Activated CD8-positive, alpha-beta memory T cell treated with anti-CD3 and anti-CD28 coated beads for 1 hour (primary cell): ENCODE results near the gene CPEB3.

Experiments
- DNase-seq, 2 donors: peaks; one replicate each; pipeline ENCODE4 v3.0.0-alpha.2; 2020; ENCODE audit warnings: low read depth in 1 of 2; ENCODE audit errors: extremely low read depth in 1 of 2

Gene CPEB3

DNA sequence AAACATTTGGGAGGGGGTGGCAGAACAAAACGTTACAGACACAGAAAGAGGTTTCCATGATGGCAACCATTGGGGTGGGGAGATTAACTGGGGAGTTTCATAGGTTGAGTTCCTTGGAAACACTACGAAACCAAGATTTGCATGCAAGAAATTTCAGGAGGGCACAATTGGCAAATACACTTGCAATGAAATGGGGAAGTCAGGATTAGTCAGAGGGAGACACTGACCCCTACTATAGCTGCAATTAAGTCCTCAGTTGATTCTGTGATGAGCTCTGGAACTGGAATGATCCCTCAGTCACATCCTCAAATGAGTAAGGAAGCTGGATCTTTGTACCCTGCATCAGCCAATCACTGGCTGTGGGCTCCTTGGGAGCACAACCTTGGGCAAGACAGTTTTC, 22.1 kb downstream of the CPEB3 start:
- no peak for DNase-seq

DNA sequence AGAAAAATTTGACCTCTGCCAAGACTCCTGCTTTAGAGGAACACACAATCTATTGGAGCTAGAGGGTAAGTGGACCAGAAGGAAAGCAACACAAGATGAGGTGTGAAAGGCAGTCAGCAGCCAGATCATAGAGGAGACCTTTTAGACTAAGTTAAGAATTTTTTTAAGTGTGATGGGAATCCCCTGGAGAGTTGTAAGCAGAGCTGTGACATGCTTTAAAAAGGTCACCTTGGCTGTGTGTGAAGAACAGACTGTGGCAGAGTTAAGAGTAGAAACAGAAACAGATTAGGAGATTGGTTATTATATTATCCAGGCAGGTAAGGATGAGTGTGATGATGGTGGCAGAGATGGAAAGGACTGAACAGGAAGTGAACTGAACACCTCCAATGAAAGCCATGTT, 23.5 kb downstream of the CPEB3 start:
- DNase-seq: no peak

DNA sequence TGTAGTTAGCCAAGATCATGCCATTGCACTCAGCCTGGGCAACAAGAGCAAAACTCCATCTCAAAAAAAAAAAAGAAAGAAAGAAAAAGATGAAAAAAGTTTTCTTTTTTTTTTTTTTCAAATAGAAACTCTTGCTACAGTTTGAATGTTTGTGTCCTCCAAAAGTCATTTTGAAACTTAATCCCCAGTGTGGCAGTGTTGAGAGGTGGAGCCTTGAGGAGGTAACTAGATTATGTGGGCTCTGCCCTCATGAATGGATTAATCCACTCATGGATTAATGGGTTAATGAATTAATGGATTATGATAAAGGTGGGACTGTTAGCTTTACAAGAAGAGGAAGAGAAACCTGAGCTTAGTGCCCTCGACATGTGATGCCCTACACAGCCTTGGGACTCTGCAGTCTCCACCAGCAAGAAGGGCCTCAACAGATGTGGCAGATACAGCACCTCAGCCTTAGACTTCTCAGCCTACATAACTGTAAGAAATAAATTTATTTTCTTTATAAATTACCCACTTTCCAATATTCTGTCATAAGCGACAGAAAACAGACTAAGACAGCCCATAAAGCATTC, 25.1 kb downstream of the CPEB3 start:
- DNase-seq: no peak

DNA sequence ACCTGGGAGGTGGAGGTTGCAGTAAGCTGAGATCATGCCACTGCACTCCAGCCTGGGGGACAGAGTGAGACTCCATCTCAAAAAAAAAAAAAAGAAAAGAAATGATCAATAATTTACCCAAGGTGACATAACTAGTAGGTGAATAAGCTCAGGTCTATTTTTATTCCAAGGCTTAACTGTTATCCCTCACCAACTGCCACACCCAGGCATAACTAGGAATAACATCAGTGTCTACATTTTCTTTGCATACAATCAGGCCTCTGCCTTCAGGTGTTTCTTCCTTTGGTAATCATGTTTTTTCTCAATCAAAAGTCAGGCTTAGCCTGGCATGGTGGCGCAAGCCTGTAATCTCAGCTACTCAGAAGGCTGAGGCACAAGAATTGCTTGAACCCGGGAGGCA, 26.6 kb downstream of the CPEB3 start:
- DNase-seq: no peak

DNA sequence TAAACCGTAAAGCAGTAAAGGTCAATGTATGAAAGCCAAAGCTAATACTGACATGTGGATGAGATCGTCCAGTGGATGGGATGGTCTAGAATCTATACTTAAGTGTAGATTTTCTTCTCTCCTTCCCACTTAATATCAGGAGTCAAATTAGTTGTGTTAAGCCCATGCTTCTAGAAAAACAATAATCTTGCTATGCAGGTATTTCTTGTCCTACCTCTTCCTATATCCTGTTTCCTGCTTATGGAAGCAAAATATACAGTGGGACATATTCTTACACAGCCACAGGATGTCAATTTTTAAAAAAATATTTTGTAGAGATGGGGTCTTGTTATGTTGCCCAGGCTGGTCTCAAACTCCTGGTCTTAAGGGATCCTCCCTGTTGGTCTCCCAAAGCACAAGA, 27.5 kb downstream of the CPEB3 start:
- DNase-seq: no peak

DNA sequence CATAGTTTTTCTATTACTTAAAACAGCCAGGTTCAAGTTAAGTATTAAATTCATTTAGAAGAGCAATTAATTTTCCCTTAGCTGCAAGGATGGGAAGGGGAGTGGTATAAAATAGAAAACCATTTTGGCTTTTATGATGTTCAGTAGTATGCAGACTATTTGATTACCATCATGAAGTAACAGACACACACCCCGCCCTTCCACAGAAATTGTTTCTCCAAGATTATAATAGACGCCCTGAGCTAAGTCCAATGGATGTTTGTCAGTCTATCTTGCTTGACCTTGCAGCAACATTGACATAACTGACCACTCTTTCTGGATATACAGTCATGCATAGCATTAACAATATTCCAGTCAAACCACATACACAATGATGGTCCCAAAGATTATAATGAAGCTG, 42.3 kb downstream of the CPEB3 start:
- DNase-seq: no peak

DNA sequence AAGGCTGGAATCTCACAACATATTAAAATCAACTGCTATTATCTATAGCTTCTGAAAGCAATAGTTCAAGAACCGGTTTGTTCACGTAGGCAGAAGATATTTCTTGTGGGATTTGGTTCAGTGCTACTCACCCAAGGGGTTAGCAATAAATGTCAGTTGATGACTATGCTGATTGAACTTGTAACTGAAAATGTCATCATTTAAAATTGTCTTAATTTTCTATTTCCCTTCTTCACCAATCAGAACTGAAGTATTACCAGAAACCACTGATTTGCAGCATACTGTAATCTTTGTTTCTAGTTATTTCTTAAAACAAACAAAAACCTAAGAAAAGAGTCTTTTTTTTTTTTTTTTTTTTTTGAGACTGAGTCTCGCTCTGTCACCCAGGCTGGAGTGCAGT, 46.1 kb downstream of the CPEB3 start:
- DNase-seq: no peak

DNA sequence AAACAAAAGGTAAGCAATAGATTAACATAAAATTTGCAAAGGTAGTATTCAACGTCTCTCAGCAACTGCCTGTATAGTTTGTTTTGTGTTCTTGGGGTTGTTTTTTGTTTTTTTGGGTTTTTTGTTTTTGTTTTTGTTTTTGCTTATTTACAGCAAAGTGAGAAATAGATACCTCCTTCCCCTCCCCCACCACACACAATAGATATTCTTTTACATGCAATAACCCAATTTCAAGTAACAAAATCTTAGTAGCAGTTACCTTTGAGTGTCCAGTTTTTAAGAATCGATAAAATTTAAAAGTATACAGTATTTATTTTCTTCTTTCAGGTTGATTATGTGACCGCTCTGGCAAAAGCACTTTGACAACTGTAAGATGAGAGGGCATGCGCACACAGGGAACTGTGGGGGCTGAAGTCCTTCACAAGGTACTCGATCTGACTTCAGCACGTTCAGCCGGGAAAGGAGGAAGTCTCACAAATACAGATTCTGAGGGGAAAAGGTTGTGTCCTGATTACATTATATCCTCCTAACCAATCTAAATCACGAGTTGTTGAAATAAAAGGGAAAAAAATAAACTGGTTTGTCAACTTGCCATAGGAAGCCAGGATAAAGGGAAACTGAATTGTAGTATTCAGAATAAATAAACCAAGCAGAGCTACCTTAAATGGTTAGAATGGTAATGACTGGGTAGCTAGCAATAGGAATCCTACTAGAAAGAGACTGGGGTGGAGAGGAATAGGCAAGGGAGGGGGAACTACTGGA, 47.8 kb downstream of the CPEB3 start:
- DNase-seq: peak in 1 of 2 donors; percentile 17

DNA sequence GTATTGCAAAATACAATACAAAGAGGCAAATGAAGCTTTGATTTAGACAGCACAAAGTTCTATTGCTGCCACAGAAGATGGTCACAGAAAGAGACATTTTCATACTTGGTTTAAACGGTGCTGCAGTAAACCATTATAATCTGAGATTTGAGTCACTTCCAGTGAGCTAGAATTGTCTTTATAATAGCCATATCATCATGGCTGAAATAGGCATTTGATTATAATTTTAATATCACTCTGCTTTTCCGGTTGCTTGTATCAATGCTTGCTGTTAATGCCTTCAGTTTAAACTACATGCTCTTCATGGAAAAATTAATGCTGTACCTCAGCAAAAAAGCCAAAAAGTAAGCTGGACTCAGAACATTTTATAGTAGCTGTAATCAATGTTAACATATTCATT, 48.5 kb downstream of the CPEB3 start:
- no peak for DNase-seq

DNA sequence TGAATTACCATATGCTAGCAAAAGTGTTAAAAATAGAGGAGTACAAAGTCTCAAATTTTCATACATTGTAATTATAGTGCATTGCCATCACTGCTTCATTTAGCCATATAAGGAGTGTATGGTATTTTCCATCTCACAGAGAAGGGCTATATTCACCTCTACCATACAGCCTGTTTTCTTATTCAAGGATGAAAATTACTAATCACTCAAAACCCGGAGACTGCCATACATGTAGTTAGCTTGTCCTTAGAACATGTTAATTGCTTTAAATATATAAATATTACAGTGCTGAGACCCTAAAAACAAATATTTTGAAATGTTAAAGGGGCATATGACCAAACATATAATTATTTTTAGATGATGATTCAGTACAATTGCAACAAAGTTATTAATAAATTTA, 49.4 kb downstream of the CPEB3 start:
- no peak for DNase-seq

DNA sequence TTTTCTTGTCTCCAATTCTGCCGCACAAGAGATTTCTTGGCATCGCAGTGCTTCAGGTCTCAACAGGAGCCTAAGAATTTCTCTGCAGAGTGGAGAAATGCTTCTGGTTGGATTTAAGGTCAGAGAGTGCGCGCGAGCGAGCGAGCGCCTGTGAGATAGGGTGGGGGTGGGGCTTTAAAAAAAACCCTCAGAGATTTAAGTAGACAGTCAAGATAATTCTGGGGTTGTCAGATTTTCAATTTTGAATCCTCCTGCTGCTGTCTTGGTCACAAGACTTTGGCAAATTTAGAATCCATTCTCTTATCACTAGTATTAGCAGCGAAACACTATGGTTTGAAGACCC, 49.7 kb downstream of the CPEB3 start:
- no peak for DNase-seq

DNA sequence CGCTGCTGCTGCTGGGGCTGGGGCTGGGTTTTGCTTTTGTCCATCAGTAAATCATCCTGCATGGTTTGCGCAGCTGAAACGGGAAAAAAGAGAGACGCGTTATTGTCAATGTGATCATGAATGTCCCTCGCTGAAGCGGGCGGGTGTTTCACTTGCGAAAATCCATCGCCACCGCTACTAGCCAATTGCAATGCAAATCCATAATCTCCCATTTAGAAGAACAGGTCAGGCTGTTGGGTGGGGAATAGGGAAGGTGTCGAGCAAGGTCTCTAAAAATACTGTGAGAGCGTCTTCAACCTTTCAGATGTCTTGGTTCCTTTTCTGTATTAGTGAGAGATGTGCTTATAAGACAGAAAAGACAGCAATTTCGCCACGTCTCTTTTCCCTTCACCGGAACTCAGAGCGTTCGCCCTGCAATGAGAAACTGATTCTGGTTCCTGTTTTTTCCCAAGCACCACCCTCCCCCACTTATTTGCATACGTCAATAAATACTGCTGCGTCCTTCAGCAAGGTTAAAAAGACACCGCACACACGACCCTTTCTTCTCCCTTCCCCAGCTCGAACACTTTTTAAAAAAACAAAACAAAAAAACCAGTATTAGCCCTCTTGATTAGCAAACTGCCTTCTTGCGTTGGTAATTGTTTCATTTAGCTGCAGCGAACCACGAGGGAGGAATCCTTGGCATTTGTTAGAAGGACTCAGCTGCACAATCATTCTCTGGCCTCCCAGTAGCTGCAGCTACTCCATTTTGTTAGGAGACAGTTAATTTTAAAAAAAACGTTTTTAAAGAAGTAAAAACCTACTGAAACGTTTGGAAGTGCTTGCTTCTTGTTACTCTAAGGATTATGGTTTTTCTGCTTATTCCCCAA, 50.4 kb downstream of the CPEB3 start:
- DNase-seq: peak in 1 of 2 donors; percentile 2

DNA sequence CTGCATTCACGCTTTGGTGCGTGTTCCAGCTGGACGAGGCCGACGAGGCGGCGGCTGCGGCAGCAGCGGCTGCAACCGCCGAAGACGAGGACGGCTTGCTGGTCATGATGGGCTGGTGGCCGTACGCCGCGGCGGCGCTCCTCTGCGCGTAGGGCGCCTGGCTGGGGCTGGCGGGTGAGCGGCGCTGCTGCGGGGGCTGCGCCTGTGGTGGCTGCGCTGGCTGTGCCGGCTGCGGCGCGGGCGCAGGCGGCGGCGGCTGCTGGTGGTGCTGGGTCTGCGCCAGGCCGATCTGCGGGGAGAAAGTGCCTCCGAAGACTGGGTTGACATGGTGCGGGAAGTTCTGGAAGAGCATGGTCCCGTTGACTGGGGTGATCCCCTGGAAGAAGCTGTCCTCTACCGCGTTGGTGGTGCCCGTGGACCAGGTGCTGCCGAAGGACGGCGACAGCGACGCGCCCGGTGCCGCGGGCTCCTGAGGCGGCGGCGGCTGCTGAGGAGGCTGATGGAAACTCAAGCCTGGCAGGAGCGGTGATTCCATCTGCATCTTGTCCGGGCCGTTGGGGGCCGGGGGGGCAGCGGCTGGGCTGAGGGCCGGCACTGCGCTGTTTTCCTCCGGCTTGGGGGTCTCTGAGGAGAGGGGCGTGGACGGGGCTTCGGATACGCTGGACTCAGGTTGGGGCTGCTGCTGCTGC, 51.1 kb downstream of the CPEB3 start:
- DNase-seq: peak in 1 of 2 donors; percentile 11

DNA sequence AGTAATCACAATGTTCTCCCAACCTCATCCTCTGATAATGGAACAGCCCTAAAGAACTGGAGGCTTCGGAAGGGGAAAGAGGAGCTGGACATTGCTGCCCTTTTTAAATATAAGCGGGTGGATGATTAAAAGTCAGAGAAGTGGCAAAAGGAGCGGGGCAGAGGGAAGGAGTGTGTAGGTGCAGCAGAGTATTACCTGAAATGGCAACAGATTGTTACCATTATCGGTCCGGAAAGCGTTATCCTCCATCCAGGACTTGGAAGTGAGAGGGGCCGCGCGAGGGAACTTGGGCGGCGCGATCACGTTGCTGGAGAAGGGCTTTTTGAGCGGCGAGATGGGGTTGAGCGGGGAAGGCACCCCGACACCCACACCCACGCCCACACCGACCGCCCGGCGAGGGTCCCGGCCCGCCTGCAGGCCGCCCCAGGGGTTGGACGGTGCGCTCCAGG, 51.7 kb downstream of the CPEB3 start:
- no peak for DNase-seq

DNA sequence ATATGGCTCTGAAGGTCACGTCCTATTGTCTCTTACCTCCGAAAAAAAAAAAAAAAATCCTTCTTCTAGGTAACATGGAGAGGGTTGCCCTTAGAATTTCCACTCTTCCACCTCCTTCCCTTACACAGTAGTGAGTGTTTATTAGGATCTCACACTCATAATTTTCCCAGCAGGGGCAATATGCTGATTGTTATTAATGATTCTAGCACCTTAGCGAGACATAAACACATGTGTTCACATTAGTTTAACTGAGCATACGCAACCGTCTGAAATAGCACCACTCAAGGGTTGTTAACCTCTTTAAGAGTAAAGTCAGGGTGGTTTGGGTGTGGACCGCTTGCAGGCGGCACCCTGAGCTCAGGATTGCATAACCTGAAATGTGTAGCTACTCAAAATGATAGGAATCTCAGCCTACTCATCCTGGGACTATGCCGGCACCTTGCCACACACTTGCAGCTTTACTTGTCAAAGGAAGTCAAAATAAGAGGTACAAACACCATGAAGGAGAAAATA, 52.2 kb downstream of the CPEB3 start:
- no peak for DNase-seq

DNA sequence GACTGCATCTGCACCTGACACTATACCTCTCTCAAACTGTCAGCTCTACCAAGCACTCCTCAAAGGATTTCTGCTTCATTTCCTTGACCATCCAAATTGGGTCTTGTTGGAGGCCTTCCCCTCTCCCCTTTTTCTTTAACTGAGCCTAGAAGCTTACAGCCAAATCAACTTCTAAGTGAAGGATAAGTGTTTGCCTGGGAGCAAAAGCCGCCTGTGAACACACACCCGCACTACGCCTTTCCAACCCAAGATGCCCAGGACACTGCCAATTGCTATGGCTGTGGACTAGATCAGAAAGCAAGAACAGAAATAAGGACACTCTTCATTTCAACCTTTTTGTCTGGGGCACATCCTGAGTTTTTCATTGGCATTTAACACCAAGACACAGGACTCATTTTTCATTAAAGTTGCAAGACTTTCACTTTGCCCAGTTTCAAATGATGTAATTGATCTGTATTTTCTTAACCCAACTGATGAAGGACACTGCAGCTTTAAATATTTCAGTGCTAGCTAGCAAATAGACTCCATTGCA, 52.8 kb downstream of the CPEB3 start:
- no peak for DNase-seq

DNA sequence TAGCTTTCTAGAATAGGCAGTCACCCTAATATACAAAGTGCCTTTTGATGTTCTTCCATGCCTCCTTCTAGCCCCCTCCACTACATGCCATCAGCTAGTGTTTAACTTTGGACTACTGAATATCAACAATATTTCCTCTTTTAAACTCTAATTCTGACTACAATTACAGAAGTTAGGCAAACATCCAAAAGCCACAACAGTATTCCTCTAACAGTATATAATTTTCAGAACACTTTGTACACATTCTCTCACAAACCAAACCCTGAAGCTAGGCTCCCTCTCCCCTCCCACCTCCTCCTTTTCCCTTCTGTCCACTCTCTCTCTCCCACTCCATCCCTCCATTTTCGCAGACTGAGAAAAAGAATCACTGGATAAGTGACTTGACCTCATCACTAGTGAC, 59.7 kb downstream of the CPEB3 start:
- DNase-seq: no peak

DNA sequence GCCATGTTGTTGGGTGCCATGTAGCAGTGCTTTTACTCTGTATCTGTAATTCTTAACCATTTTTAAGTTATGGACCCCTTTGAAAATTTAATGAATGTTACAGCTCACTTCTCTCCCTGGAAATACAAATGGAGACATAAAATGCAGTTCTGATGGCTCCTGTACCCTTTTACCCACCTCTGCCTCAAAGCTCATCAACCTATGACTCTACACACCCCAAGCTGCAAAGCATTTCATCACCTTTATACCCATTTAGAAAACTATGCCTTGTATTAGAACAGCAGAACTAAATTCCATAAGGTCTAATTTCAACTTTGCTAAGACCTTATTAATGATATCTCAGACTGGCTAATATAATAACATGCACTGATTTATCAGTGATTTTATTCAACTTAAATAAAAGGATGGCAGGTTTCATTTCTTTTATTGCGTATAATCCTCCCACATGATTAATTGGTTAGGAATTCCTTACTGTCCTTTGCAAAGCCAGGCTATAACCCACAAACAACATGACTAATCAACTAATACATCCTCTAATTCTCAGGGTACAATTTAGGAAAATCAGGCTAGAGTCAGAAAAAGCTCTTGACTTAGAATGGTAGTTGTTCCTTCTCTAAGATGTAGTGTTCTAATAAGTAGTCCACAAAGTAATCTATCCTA, 68.1 kb downstream of the CPEB3 start:
- DNase-seq: no peak

DNA sequence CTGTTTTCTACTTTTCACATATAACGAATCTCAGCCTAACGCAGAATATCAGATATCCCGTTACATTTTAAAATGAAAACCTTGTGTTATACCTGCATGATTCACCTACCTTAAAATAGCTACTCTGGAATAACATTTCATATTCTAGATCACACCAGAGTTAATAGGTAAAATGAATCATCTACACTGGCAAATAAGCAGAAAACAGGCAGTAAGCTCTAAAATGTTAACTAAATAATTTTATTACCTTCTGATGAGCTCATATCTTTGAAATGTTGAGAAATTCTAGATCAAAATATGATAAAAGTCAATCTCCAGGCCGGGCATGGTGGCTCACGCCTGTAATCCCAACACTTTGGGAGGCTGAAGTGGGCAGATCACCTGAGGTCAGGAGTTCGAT, 71.3 kb downstream of the CPEB3 start:
- DNase-seq: no peak

DNA sequence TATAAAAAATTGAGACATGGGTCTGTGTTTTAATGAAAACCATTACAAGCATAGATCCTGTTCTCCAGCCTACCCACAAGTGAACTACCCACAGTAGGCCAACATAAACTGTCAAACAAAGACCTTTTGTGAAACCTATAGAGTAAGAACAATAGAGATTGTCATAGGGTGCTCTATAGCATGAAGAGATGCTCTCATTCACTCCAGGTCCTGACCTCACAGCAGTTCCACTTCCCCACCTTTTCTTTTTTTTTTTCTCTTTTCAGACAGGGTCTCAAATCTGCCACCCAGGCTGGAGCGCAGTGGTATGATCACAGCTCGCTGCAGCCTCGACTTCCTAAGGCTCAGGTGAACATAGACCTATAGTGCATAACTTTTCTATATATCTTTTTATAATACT, 72.3 kb downstream of the CPEB3 start:
- no peak for DNase-seq
